Right lobe of liver (tissue), 6 donors: ENCODE measurements around the gene GRM2. TPM values are rescaled to one million over a fixed set of nuclear protein-coding genes. Genes with fewer than 3 reads are reported as not detected.
A peak's percentile ranks its signal among the peaks of the same experiment; 100 is the strongest.

Experiments
- ATAC-seq, 4 donors: fragments of 200-7000 bp; cut with Tn5 transposase; one replicate each; pipeline ENCODE4 v1.9.1; 2020; ENCODE audit warnings: mild to moderate bottlenecking in 4 of 4, moderate library complexity in 4 of 4
- DNase-seq, 3 donors: peaks; one replicate each; pipeline ENCODE4 v3.0.0-alpha.2; 2020
- H3K27ac ChIP-seq, 3 donors: fragments of 200-600 bp; one replicate each; pipeline ENCODE4 v1.8.0; 2022
- H3K27me3 ChIP-seq, 2 donors: fragments of 200-600 bp; one replicate each; pipeline ENCODE4 v1.8.0; 2022
- H3K36me3 ChIP-seq, 4 donors: fragments of 200-600 bp; sonication (generic) in 1 of 4; one replicate each; pipeline versions ENCODE4 v1.5.1 to v1.8.0; 2017 to 2022; ENCODE audit warnings: control low read depth in 1 of 4
- H3K4me1 ChIP-seq, 4 donors: fragments of 200-600 bp; sonication (generic) in 1 of 4; one replicate each; pipeline versions ENCODE4 v1.5.1 to v1.8.0; 2017 to 2022; ENCODE audit warnings: control low read depth in 1 of 4
- H3K4me3 ChIP-seq, 3 donors: fragments of 200-600 bp; one replicate each; pipeline ENCODE4 v1.8.0; 2022
- H3K9me3 ChIP-seq, 4 donors: fragments of 200-600 bp; sonication (generic) in 1 of 4; one replicate each; pipeline versions ENCODE4 v1.5.1 to v1.8.0; 2017 to 2022; ENCODE audit warnings: control low read depth in 1 of 4
- CTCF ChIP-seq, 4 donors: fragments of 200-600 bp in 3 of 4; fragments of 450-650 bp in 1 of 4; IDR thresholded peaks; one replicate each; pipeline versions ENCODE4 v1.5.1 to v1.8.0; 2016 to 2022; ENCODE audit warnings: antibody characterized with exemption in 4 of 4, mild to moderate bottlenecking in 2 of 4
- POLR2A ChIP-seq: fragments of 450-650 bp; IDR thresholded peaks from one replicate; pipeline ENCODE4 v1.6.1; 2017; ENCODE audit warnings: antibody characterized with exemption, mild to moderate bottlenecking
- WGBS: methylation state at CpG from one replicate; pipeline ENCODE4 v1.1.6; 2018; ENCODE audit warnings: low coverage, low lambda C conversion rate; ENCODE audit not compliant: insufficient coverage; ENCODE audit errors: missing lambda C conversion rate; 5-methylcytosine and 5-hydroxymethylcytosine counted together
- intact Hi-C, 2 donors: fragments of 100-400 bp; cut with DNase I; formaldehyde crosslinking; loops; one replicate each; pipeline versions ENCODE4 v1.11.2 to v1.14.1; 2022
- total RNA-seq, 6 experiments: library from RNA; depleted of rRNA in 2 of 6; stranded (reverse); fragments of >200 nt in 2 of 6; fragmentation: NEBNext Ultra II Directional in 3 of 6; extraction: Animal tissue kit (Norgen Biotek cat#: 25700) in 3 of 6; gene quantifications; one replicate each; pipeline versions ENCODE4 v1.1.0 to v1.2.4, GENCODE V29; 2016 to 2023
- donor health status: DM: no; HTN: yes; CAD: no.
- donor health status: DM: no; HTN: no; CAD: no.
- donor health status: DM: no; HTN: no; CAD: no.
- donor health status: DM: no; HTN: yes; CAD: no.
- donor health status: DM: no; HTN: yes; CAD: no.

GRM2 gene
- total RNA-seq, 6 experiments from 2014 or later, result 1.2 TPM; not detected in 5

- H3K27ac ChIP-seq, result no peak overlapping the region
- H3K9me3 ChIP-seq, result no peaks in the 10 kb centered on the region
- WGBS, result 90% methylated on average over 1 of the region's 1 CpG
- DNase-seq, result peak in 1 of 3 donors; percentile 48
- intact Hi-C loops, result no loop called here
- no peak overlapping the region for H3K4me3 ChIP-seq
- ATAC-seq, result no peak
- no peak for TF ChIP-seq CTCF (IDR thresholded peaks at IDR 0.05)
- TF ChIP-seq POLR2A, result no peak
- peaks cover 0 to 41% (median 9%) of the 10 kb centered on the region in 4 donors for H3K4me1 ChIP-seq
- H3K27me3 ChIP-seq, result no peaks in the 10 kb centered on the region
- H3K36me3 ChIP-seq, result peaks cover 0 to 3% (median 0%) of the 10 kb centered on the region in 4 donors
Observed at GRCh38 chr3:51668756-51669155, 38.1 kb upstream of the GRM2 start.

- Histone ChIP-seq H3K36me3 (no peaks in the 10 kb centered on the region), H3K27ac (no peak overlapping the region), H3K9me3 (no peaks in the 10 kb centered on the region), H3K4me1 (peaks cover 0 to 44% (median 10%) of the 10 kb centered on the region in 4 donors), H3K27me3 (no peaks in the 10 kb centered on the region), H3K4me3 (no peak overlapping the region)
- DNase-seq (peak; percentile 88), ATAC-seq (peak; percentile 62 to 73 (median 66))
- WGBS, result 0% methylated on average over 2 of the region's 9 CpGs
- peak; percentile 93 to 99 (median 98) for TF ChIP-seq CTCF (IDR thresholded peaks at IDR 0.05)
- TF ChIP-seq POLR2A, result no peak
- intact Hi-C loops, result loop anchor here in 1 of 2 donors (5.0 kb wide), 1 partner anchor 167 kb away; the partner anchor contains the start of gene DCAF1
Observed at GRCh38 chr3:51669241-51670052, 37.4 kb upstream of the GRM2 start.

- Histone ChIP-seq H3K4me1 (peaks cover 0 to 44% (median 10%) of the 10 kb centered on the region in 4 donors), H3K27ac (peak overlapping the region; percentile 10 to 88 (median 70)), H3K9me3 (no peaks in the 10 kb centered on the region), H3K27me3 (no peaks in the 10 kb centered on the region), H3K36me3 (peaks cover 0 to 6% (median 0%) of the 10 kb centered on the region in 4 donors), H3K4me3 (peak overlapping the region; percentile 70 to 95 (median 94))
- DNase-seq (peak in 1 of 3 donors; percentile 45), ATAC-seq (no peak)
- no peak for TF ChIP-seq CTCF (IDR thresholded peaks at IDR 0.05)
- TF ChIP-seq POLR2A, result no peak
- intact Hi-C loops, result loop anchor here in 1 of 2 donors (5.0 kb wide), 1 partner anchor 168 kb away; the partner anchor contains the start of gene DCAF1
- WGBS, result 60% methylated on average over 15 of the region's 15 CpGs
Observed at GRCh38 chr3:51670053-51670822, 36.6 kb upstream of the GRM2 start.

- DNase-seq (peak; percentile 97 to 98 (median 98)), ATAC-seq (peak; percentile 84 to 90 (median 87))
- intact Hi-C loops, result loop anchor here in 1 of 2 donors (5.0 kb wide), 1 partner anchor 169 kb away; the partner anchor contains the start of gene DCAF1
- peaks cover 0 to 6% (median 0%) of the 10 kb centered on the region in 4 donors for H3K36me3 ChIP-seq
- H3K4me1 ChIP-seq, result peaks cover 0 to 44% (median 10%) of the 10 kb centered on the region in 4 donors
- H3K27me3 ChIP-seq, result no peaks in the 10 kb centered on the region
- WGBS, result 0% methylated on average over 23 of the region's 81 CpGs
- no peaks in the 10 kb centered on the region for H3K9me3 ChIP-seq
- peak within 1 kb of the TSS; percentile 70 to 95 (median 94) for H3K4me3 ChIP-seq
- TF ChIP-seq POLR2A (peak; percentile 75), CTCF (IDR thresholded peaks at IDR 0.05) (peak in 1 of 4 donors; percentile 4)
- peak within 1 kb of the TSS; percentile 70 to 88 (median 82) for H3K27ac ChIP-seq
Observed at GRCh38 chr3:51670823-51671733, 35.8 kb upstream of the GRM2 start, which contains the start of gene TEX264. Gene TEX264 (plus strand): TSS chr3:51671252. CDS start chr3:51674305, 3,053 bp downstream.
